GM11168 (cell line): Measurements from ENCODE around the gene PCBP3.
"Not testable (repeated sequence)": the region's sequence is repeated elsewhere in the genome, so short reads cannot be mapped to it uniquely, and the experiment has no call there.

Experiments
- in situ Hi-C: fragments of 300-500 bp; cut with MboI; formaldehyde crosslinking; loops from one replicate; pipeline ENCODE4 v1.12.0; 2022; ENCODE audit warnings: low sequenced_read_pairs; ENCODE audit not compliant: unreplicated experiment

PCBP3 gene

DNA sequence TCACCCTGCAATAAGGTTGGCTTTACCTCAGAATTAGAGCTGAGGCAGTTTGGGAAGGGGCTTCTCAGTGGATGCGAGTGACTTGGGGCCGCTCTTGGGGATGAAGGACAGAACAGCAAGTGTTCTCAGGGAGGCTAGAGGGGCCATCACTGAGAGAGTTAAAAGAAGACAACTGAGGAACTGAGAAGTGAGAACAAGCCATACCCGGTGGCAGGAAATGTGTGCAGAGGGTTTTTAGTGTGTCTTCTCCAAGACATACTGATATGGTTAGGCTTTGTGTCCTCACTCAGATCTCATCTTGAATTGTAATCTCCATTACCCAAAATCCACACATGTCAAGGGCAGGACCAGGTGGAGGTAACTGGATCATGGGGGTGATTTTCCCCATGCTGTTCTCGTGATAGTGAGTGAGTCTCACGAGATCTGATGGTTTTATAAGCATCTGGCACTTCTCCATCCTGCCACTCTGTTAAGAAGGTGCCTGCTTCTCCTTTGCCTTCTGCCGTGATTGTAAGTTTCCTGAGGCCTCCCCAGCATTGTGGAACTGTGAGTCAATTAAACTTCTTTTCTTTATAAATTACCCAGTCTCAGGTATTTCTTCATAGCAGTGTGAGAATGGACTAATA lies 75.8 kb downstream of the PCBP3 start:
- in situ Hi-C loops, result no loop called here

GRCh38 chr21:45720204-45720603 lies 76.7 kb downstream of the PCBP3 start:
- in situ Hi-C loops, result not testable (repeated sequence)

- in situ Hi-C loops, result no loop called here
These were observed 78.1 kb downstream of the PCBP3 start for GRCh38 chr21:45721671-45722070.

DNA sequence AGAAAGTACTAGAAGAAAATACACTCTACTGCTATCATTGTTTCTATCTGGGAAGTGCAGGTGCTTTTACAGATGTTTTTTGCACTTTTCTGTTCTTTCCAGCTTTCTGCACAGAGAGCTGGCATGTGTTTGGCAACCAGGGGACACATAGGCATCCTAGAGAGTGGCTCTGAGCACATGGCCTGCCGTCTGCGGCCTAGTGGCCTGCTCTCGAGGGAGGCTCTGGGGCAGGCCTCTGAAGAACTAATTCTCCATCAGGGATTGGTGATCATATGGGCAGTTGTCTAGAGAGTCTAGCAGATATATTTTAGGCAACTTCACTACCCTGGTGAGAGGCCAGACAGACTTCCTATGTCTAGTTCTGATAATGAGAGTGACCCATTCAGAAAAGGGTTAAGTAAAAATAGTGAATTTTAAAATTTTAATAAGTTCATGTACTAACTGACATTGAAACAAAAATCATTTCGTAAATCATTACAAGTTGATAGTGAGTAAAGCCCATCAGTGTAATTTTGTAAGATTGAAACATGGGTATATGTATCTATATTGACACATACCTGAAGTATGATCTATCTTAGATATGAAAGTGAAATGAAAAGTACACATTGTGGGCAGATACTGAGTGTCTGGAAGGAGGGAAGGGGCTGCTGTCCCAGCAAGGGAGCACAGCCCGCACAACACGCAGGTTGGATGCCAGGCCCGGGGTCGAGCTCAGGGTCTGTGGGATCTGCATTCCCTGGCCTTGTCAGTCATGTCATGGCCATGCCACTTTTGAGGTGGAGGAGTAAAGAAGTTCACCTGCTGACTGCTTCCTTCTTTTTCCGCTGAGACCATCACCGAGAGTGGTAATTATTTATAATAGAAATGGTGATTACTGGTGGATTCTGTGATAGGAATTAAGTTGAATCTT lies 79.8 kb downstream of the PCBP3 start:
- in situ Hi-C loops, result no loop called here

DNA sequence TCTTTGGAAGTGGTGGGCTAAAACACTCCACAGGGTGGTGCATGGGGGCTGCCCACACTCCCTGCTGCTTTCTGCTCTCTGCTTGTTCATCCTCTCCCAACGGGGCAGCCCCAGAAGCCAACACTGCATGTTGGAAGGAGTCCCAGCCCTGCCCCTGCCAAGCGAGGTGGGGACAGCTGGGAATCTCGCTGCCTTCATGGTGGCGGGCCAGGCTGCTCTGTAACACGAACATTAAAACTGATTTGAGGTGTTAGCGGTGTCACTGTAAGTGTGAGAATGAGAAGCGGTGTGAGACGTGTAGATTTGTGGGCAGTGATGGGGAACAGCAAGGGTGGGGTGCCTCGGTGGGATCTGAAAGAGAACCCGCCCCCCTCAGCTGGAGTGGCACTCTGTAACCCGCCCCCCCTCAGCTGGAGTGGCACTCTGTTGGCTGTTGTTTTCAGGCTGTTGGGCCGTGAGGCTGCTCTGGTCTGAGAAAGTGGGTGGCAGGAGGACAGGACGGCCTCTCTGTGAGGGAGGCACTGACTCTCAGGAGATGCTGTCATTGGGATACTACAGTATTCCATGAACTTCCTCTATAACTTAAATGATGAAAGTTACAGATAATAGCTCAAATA lies 80.9 kb downstream of the PCBP3 start:
- in situ Hi-C loops, result no loop called here

DNA sequence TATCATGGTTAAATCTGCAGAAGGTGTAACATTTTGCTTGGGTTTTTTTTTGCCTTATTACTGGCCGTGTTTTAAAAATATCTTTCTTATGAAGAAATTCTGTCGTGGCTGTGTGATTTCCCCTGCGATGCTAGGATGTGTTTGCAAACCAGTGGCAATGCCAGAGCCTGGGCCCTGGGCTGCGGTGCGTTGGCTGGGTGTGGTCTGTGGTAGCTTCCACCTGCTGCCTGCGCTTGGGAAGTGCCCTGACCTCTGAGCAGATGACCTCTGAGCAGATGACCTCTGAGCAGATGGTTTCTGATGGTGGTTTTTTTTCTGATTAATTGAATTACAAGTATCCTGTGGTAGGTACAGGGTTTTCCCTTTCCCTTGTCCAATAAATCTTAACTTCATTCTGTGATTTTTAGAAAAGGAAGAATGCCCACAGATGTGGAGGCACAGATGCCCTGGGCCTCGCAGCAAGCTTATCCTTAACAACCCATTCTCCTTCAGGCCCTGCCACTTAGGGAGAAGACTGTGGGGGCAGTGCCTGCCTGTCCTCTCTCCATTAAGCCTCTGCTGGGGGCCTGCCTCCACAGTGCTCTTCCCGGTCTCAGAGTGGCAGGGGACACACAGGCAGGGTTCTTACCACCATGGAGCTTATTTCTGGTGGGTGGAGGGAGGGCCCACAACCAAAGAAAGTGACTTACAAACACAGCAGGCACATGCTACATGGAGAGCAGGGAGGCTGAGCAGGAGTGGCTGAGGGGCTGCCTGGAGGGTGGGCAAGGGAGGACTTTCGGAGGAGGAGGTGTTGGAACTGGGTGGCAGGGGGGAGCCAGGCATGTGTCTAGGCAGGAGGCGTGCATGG lies 81.7 kb downstream of the PCBP3 start:
- in situ Hi-C loops, result no loop called here

GRCh38 chr21:45725844-45726200 lies 82.3 kb downstream of the PCBP3 start:
- in situ Hi-C loops, result no loop called here

- in situ Hi-C loops, result no loop called here
These were observed 82.9 kb downstream of the PCBP3 start for GRCh38 chr21:45726438-45726837.

DNA sequence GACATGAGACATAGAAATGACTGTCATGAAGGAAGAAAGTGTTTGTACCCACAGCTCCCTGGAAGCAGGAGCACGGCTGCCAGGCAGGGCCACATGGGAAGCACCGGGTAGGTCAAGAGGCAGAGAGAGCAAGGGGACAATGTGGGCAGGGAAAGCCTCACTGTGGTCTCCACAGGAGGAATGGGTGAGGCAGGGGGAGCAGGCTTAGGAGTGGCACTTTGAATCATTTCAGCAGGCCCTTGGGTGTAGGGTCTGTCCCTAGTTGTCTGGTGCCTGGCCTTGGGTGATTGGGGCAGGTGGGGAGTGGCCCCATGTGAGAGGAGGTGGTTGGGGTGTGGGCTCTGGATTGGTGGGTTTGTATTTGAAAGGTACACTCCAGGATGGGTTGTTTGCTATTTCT lies 83.9 kb downstream of the PCBP3 start:
- in situ Hi-C loops, result no loop called here

GRCh38 chr21:45735259-45736000 lies 91.9 kb downstream of the PCBP3 start:
- in situ Hi-C loops, result no loop called here

DNA sequence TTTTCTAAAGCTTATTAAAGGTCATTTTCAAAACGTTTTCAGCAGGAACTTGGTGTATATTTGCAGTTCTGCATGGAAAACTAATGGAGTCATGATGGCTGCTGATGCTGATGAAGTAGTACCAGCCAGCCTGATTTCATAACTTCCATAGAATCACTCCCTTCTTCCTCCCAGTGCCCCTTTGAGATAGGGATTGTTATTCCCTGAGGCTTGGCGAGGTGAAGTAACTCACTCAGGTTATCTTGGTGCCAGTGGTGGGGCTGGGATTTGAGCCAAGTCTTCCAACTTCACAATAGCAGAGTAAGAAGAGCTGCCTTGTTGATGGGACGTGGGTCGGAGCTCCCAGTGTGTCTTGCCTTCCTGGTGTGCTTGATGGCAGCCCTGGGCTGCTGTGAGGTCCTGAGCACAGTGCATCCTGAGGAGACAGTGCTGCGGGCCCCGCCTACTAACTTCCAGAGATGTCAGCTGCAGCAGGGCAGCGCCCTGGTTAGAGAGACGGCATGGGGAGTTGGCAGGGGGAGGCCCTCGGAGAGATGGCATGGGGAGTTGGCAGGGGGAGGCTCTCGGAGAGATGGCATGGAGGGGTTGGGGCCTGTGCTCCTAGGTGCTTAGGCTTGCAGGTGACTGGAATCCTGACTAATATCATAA lies 92.6 kb downstream of the PCBP3 start:
- in situ Hi-C loops, result no loop called here

GRCh38 chr21:45736690-45737484 lies 93.4 kb downstream of the PCBP3 start:
- in situ Hi-C loops, result no loop called here

GRCh38 chr21:45737485-45738166 lies 94.1 kb downstream of the PCBP3 start:
- in situ Hi-C loops, result no loop called here

GRCh38 chr21:45739218-45740087 lies 95.9 kb downstream of the PCBP3 start:
- in situ Hi-C loops, result no loop called here

- in situ Hi-C loops, result no loop called here
These were observed 96.5 kb downstream of the PCBP3 start for GRCh38 chr21:45740088-45740440.

DNA sequence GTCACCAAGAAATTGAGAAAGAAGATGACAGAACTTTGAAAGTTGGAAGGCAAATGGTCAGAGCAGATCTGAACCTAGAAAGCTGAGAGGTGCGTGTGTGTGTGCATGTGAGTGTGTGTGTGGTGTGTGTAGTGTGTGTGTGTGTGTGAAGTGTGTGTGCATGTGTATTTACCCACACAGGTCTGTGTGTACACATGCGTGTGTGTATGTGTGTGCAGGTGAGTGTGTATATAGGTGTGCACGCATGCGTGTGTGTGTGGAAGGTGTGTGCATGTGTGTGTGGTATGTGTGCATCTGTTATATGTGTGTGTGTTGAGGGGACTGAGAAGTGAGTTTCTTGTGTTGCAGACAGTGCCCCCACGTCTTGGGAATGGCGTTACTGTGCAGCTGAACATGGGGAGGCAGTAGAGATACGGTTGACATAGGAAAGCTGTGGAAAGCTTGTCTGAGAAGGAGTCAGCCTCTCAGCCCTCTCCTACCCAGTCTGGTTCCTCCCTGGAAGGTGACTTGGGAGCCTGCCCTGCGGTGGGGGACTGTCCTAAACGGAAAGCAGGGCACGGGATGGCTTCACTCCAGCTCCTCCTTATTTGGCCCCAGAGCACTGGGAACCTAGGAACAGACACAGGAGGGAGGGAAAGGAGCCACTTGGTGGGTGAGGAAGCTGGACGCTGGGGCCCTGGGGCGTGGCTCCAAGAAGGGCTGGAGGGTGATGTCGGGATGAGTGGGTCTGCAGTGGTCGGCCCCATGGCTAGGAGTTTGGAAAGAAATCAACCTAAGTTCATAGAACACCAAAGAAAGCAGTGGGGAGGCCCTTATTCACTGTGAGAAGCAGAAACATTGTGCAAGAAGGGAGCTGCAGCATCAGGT lies 97.2 kb downstream of the PCBP3 start:
- in situ Hi-C loops, result no loop called here
